ENCODE data around the gene SMOC2. TPM values are rescaled to one million over a fixed set of nuclear protein-coding genes. Genes with fewer than 3 reads are reported as not detected.

SMOC2 gene
- total and polyA plus RNA-seq, 3 experiments from 2014 or later, result not detected

- H3K27me3 ChIP-seq (ENCODE audit: insufficient read depth, low read length, poor library complexity, severe bottlenecking), result no peaks in the 10 kb centered on the region
- H3K27me3 Mint-ChIP-seq, result peaks cover 0 to 3% of the 10 kb centered on the region in 2 donors
- H3K27ac ChIP-seq (ENCODE audit: low read depth, low read length), result no peak overlapping the region
- no peak overlapping the region for H3K4me3 ChIP-seq (ENCODE audit: low read length)
- no peak for DNase-seq
- no peaks in the 10 kb centered on the region for H3K4me1 ChIP-seq (ENCODE audit: insufficient read depth, low read length)
- POLR2A ChIA-PET, result no interaction called here
- no peaks in the 10 kb centered on the region for H3K36me3 ChIP-seq (ENCODE audit: insufficient read depth, low read length)
- H3K4me3 Mint-ChIP-seq, result no peak overlapping the region
- no peak overlapping the region for H3K27ac Mint-ChIP-seq
- H3K4me1 Mint-ChIP-seq, result no peaks in the 10 kb centered on the region
- H3K9me3 Mint-ChIP-seq, result no peaks in the 10 kb centered on the region
- no peaks in the 10 kb centered on the region for H3K9me3 ChIP-seq (ENCODE audit: low read length)
- CTCF ChIA-PET, result no interaction called here
- H3K36me3 Mint-ChIP-seq, result no peaks in the 10 kb centered on the region
Observed at GRCh38 chr6:168554472-168554871, 113.5 kb downstream of the SMOC2 start.

DNA sequence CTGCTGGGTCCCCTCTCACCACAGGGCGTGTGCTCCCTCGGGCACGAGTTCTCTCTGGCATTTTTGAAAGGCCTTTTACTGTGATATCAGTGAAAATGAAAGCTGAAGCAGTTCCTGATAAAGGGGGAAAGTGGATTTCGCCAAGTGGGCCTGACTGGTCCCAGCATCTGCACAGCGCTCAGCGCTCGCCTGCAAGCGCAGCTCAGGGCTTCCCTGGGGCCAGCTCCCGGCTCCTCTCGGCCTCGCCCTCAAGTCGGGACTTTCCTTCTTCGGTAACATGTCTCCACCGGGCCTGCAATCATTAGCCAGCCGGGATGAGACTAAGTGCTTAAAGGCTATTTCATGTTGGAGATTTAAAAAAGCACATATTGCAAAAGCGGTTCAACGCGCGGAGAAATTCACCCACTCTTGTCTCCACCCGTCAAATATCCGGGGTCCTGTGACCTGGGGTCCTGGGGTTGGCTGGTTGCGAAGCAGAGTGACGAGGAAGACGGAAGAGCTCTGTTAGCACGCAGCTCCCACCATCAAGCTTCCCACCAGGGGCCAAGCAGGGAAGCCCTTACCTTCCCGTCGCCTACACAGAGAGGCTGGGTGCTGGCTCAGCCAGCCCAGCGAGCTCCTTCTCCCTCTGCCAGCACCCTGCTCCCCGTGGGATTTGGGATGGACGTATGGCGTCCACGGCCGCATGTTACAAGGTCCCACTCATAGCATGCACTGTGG lies 114.1 kb downstream of the SMOC2 start:
- Histone ChIP-seq H3K9me3 (ENCODE audit: low read length) (no peaks in the 10 kb centered on the region), H3K4me1 (ENCODE audit: insufficient read depth, low read length) (no peaks in the 10 kb centered on the region), H3K27me3 (ENCODE audit: insufficient read depth, low read length, poor library complexity, severe bottlenecking) (no peaks in the 10 kb centered on the region), H3K36me3 (ENCODE audit: insufficient read depth, low read length) (no peaks in the 10 kb centered on the region), H3K27ac (ENCODE audit: low read depth, low read length) (no peak overlapping the region), H3K4me3 (ENCODE audit: low read length) (no peak overlapping the region)
- H3K27ac Mint-ChIP-seq, result no peak overlapping the region
- H3K9me3 Mint-ChIP-seq, result no peaks in the 10 kb centered on the region
- ChIA-PET POLR2A (no interaction called here), CTCF (no interaction called here)
- H3K4me3 Mint-ChIP-seq, result no peak overlapping the region
- no peaks in the 10 kb centered on the region for H3K36me3 Mint-ChIP-seq
- DNase-seq, result no peak
- H3K4me1 Mint-ChIP-seq, result no peaks in the 10 kb centered on the region
- peaks cover 0 to 3% of the 10 kb centered on the region in 2 donors for H3K27me3 Mint-ChIP-seq

DNA sequence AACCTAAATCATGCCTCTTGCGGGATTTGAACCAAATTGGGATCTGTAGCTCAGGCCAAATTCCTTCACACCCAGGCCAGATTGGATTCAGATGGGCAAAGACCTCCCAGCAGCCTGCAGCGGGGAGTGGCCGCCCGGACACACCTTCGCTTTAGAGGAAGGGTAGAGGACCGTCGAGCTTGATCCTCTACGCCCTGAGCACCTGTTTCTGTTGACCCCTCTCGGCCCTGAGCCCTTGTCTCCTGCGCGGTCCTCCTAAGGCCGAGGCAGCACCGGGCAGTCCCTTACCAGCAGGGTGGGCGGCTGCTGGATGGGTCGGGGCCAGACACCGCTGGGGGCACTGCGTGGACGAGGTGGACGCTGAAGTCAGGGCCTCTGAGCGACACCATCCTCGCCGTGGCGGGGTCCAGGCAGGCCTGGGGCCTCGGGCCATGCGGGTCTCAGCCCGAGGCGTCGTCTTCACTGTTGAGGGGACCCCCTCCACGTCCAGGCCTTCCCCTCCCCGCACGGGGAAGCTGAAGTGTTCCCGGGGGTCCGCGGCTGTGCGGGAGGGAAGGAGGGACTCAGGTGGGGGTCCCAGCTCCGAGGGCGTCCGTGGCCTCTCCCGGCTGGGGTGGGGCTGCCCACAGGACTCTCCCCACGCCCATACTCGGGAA lies 114.8 kb downstream of the SMOC2 start:
- CTCF ChIA-PET, result no interaction called here
- no peak overlapping the region for H3K4me3 Mint-ChIP-seq

DNA sequence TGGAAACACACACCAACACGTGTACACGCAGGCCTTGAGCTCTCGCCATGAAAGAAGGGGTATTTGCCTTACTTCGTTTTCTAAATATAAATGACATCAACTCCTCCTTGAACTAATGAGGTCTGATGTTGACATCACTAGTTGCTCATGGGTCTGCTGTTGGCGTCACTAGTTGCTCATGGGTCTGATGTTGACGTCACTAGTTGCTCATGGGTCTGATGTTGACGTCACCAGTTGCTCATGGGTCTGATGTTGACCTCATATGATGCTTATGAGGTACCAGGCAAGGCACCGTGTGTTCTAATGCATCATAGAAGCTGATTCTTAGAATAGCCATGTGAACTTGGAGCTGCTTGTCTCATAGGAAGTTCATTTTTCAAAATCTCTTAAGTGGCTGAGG lies 116.5 kb downstream of the SMOC2 start:
- no peaks in the 10 kb centered on the region for H3K36me3 Mint-ChIP-seq
- no peak overlapping the region for H3K27ac ChIP-seq (ENCODE audit: low read depth, low read length)
- no peaks in the 10 kb centered on the region for H3K9me3 Mint-ChIP-seq
- no peaks in the 10 kb centered on the region for H3K4me1 ChIP-seq (ENCODE audit: insufficient read depth, low read length)
- no peak for DNase-seq
- no peaks in the 10 kb centered on the region for H3K36me3 ChIP-seq (ENCODE audit: insufficient read depth, low read length)
- ChIA-PET POLR2A (no interaction called here), CTCF (no interaction called here)
- no peaks in the 10 kb centered on the region for H3K27me3 ChIP-seq (ENCODE audit: insufficient read depth, low read length, poor library complexity, severe bottlenecking)
- H3K4me3 Mint-ChIP-seq, result no peak overlapping the region
- no peaks in the 10 kb centered on the region for H3K27me3 Mint-ChIP-seq
- H3K27ac Mint-ChIP-seq, result no peak overlapping the region
- no peaks in the 10 kb centered on the region for H3K4me1 Mint-ChIP-seq
- H3K9me3 ChIP-seq (ENCODE audit: low read length), result no peaks in the 10 kb centered on the region
- H3K4me3 ChIP-seq (ENCODE audit: low read length), result no peak overlapping the region

More for the DNA sequence above, 114.8 kb downstream of the SMOC2 start:
- Mint-ChIP-seq H3K9me3 (no peaks in the 10 kb centered on the region), H3K36me3 (no peaks in the 10 kb centered on the region), H3K4me1 (no peaks in the 10 kb centered on the region), H3K27ac (no peak overlapping the region), H3K27me3 (no peaks in the 10 kb centered on the region)
- H3K27me3 ChIP-seq (ENCODE audit: insufficient read depth, low read length, poor library complexity, severe bottlenecking), result no peaks in the 10 kb centered on the region
- no peak overlapping the region for H3K27ac ChIP-seq (ENCODE audit: low read depth, low read length)
- POLR2A ChIA-PET, result no interaction called here
- no peaks in the 10 kb centered on the region for H3K36me3 ChIP-seq (ENCODE audit: insufficient read depth, low read length)
- H3K9me3 ChIP-seq (ENCODE audit: low read length), result no peaks in the 10 kb centered on the region
- no peak for DNase-seq
- H3K4me1 ChIP-seq (ENCODE audit: insufficient read depth, low read length), result no peaks in the 10 kb centered on the region
- H3K4me3 ChIP-seq (ENCODE audit: low read length), result no peak overlapping the region

DNA sequence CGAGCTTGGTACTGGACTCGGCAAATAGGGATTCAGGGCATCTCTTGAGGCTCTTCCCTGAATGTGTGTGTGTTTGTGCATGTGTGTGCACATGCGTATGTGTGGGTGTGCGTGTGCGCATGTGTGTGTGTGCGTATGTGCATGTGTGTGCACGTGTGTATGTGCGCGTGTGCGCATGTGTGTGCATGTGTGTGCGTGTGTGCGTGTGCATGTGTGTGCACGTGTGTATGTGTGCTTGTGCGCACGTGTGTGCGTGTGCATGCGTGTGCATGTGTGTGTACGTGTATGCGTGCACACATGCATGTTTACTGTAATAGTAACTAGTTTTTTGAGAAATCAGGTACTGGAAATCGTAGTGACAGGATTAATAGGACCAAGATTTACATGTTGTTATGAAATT lies 117.7 kb downstream of the SMOC2 start:
- no peaks in the 10 kb centered on the region for H3K36me3 Mint-ChIP-seq
- no peak overlapping the region for H3K4me3 Mint-ChIP-seq
- no peaks in the 10 kb centered on the region for H3K27me3 ChIP-seq (ENCODE audit: insufficient read depth, low read length, poor library complexity, severe bottlenecking)

GRCh38 chr6:168559574-168560098 lies 118.7 kb downstream of the SMOC2 start:
- ChIA-PET POLR2A (no interaction called here), CTCF (no interaction called here)
- Mint-ChIP-seq H3K27ac (no peak overlapping the region), H3K4me1 (no peaks in the 10 kb centered on the region), H3K27me3 (no peaks in the 10 kb centered on the region), H3K36me3 (no peaks in the 10 kb centered on the region), H3K9me3 (no peaks in the 10 kb centered on the region), H3K4me3 (no peak overlapping the region)
- Histone ChIP-seq H3K9me3 (ENCODE audit: low read length) (no peaks in the 10 kb centered on the region), H3K4me1 (ENCODE audit: insufficient read depth, low read length) (no peaks in the 10 kb centered on the region), H3K36me3 (ENCODE audit: insufficient read depth, low read length) (no peaks in the 10 kb centered on the region), H3K27me3 (ENCODE audit: insufficient read depth, low read length, poor library complexity, severe bottlenecking) (no peaks in the 10 kb centered on the region), H3K4me3 (ENCODE audit: low read length) (no peak overlapping the region), H3K27ac (ENCODE audit: low read depth, low read length) (no peak overlapping the region)
- no peak for DNase-seq

More for the DNA sequence above, 117.7 kb downstream of the SMOC2 start:
- Mint-ChIP-seq H3K4me1 (no peaks in the 10 kb centered on the region), H3K27ac (no peak overlapping the region), H3K27me3 (no peaks in the 10 kb centered on the region), H3K9me3 (no peaks in the 10 kb centered on the region)
- Histone ChIP-seq H3K36me3 (ENCODE audit: insufficient read depth, low read length) (no peaks in the 10 kb centered on the region), H3K9me3 (ENCODE audit: low read length) (no peaks in the 10 kb centered on the region), H3K27ac (ENCODE audit: low read depth, low read length) (no peak overlapping the region), H3K4me3 (ENCODE audit: low read length) (no peak overlapping the region), H3K4me1 (ENCODE audit: insufficient read depth, low read length) (no peaks in the 10 kb centered on the region)
- CTCF ChIA-PET, result no interaction called here
- no peak for DNase-seq
- POLR2A ChIA-PET, result no interaction called here

DNA sequence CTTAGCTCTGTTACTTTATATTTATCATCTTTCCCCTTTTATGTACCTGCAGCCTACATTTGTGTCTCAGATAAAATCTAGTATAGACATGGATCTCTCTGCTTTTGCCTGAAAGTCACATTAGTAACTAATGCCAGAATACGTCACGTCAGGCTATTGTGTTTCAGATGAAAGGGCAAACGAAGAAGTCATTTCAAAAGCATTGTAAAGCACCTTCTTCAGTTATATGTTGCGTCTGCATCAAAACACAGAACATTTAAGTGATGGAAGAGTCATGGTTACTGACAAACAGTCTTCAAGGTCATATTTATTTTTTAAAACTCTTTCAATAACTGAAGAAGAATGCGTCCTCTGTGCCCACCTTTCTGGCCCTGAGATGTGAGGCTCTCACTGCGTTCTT lies 119.1 kb downstream of the SMOC2 start:
- no peak overlapping the region for H3K27ac Mint-ChIP-seq
- Histone ChIP-seq H3K27ac (ENCODE audit: low read depth, low read length) (no peak overlapping the region), H3K36me3 (ENCODE audit: insufficient read depth, low read length) (no peaks in the 10 kb centered on the region), H3K4me3 (ENCODE audit: low read length) (no peak overlapping the region), H3K9me3 (ENCODE audit: low read length) (no peaks in the 10 kb centered on the region), H3K27me3 (ENCODE audit: insufficient read depth, low read length, poor library complexity, severe bottlenecking) (no peaks in the 10 kb centered on the region), H3K4me1 (ENCODE audit: insufficient read depth, low read length) (no peaks in the 10 kb centered on the region)
- no peak overlapping the region for H3K4me3 Mint-ChIP-seq
- ChIA-PET POLR2A (no interaction called here), CTCF (no interaction called here)
- no peaks in the 10 kb centered on the region for H3K9me3 Mint-ChIP-seq
- H3K36me3 Mint-ChIP-seq, result no peaks in the 10 kb centered on the region
- DNase-seq, result no peak
- H3K4me1 Mint-ChIP-seq, result no peaks in the 10 kb centered on the region
- H3K27me3 Mint-ChIP-seq, result no peaks in the 10 kb centered on the region

DNA sequence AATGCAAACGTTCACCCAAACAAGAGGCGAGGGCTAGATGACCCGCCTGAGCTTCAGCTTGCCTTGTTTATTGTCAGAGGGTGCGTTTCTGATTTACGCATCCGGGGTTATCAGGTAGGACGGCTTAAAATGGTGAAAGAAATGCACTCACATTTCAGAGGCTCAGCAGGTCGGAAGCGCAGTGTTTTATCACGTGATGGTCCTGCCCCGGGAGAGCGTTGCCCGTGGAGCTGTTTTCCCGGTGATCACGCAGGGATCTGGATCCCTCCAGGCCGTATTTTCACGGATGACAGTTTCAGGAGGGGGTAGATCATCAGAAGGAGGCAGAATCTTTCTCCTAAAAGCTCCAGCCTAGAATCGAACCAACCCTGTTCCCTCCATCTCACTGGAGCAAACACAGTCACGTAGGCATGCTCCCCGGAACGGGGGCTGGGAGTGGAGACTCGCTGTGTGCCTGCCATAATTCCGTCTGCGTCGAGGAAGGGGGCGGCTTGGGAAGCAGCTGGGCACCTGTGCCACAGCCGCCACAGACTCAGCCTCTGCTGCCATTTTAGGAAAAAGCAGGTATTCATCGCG lies 121.7 kb downstream of the SMOC2 start:
- H3K4me3 ChIP-seq (ENCODE audit: low read length), result no peak overlapping the region
- H3K27ac Mint-ChIP-seq, result no peak overlapping the region
- no peak overlapping the region for H3K4me3 Mint-ChIP-seq
- DNase-seq, result no peak
- CTCF ChIA-PET, result no interaction called here
- no peaks in the 10 kb centered on the region for H3K9me3 Mint-ChIP-seq
- H3K9me3 ChIP-seq (ENCODE audit: low read length), result no peaks in the 10 kb centered on the region
- POLR2A ChIA-PET, result no interaction called here
- H3K36me3 Mint-ChIP-seq, result no peaks in the 10 kb centered on the region
- H3K27ac ChIP-seq (ENCODE audit: low read depth, low read length), result no peak overlapping the region
- H3K27me3 ChIP-seq (ENCODE audit: insufficient read depth, low read length, poor library complexity, severe bottlenecking), result no peaks in the 10 kb centered on the region
- no peaks in the 10 kb centered on the region for H3K4me1 Mint-ChIP-seq
- H3K36me3 ChIP-seq (ENCODE audit: insufficient read depth, low read length), result no peaks in the 10 kb centered on the region
- no peaks in the 10 kb centered on the region for H3K27me3 Mint-ChIP-seq
- no peaks in the 10 kb centered on the region for H3K4me1 ChIP-seq (ENCODE audit: insufficient read depth, low read length)
